Cerebellar cortex (tissue), 1 donor: Measurements from ENCODE around the gene ELOVL7.
A peak's percentile ranks its signal among the peaks of the same experiment; 100 is the strongest.
"Not testable (repeated sequence)": the region's sequence is repeated elsewhere in the genome, so short reads cannot be mapped to it uniquely, and the experiment has no call there.

ENCODE experiments used
- DNase-seq: peaks from one replicate; pipeline ENCODE4 v3.0.0-alpha.2; 2015; ENCODE audit warnings: low spot score

Gene ELOVL7

GRCh38 chr5:60795424-60795950, 48.6 kb downstream of the ELOVL7 start:
- DNase-seq: not testable (repeated sequence)

- no peak for DNase-seq
Observed at GRCh38 chr5:60794691-60795090, 49.4 kb downstream of the ELOVL7 start.

GRCh38 chr5:60792438-60792837, 51.6 kb downstream of the ELOVL7 start:
- DNase-seq: no peak

DNA sequence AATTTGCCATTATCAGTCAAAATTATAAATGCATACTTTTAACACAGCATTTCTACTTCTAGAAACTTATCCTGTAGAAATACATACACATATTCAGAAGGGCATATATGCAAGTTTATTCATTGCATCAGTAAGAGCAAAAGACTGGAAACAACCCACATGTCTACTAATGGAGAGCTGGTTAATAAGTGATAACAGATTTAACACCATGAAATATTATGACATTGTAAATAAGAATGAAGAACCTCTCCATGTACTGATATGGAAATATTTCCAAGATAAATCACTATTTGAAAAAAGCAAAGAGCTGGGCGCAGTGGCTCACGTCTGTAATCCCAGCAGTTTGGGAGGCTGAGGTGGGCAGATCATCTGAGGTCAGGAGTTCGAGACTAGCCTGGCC, 54.5 kb downstream of the ELOVL7 start:
- DNase-seq: no peak

DNA sequence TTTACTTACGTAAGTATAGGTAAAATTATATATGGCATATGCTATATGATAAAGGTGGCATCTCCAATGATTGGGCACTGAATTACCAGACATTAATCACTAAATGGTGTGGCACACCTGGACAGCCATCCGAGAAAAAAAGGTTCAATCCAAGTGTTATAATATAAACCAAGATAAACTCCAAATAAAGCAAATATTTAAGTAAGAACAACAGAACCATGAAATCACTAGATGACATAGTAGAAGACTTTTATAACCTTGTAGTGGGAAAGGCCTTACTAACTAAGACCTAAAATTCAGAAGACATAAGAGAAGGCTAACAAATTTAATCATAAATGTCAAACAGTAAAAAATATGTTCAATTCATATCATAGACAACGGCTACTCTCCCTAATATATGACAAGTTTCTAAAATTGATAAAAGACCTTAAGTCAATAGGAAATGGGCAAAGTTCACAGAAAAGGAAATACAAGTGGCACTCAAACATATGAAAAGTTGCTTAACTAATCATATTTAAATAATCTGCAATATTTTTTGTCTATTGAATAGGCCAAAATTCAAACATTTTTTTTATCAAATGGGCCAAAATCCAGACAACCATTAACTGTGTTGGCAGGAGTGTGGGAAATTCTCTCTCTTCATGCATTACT, 55.1 kb downstream of the ELOVL7 start:
- no peak for DNase-seq

- no peak for DNase-seq
Observed at GRCh38 chr5:60779466-60779865, 64.6 kb downstream of the ELOVL7 start.

GRCh38 chr5:60776343-60776742, 67.7 kb downstream of the ELOVL7 start:
- no peak for DNase-seq

- peak; percentile 17 for DNase-seq
Observed at GRCh38 chr5:60765019-60765709, 78.9 kb downstream of the ELOVL7 start.

- no peak for DNase-seq
Observed at GRCh38 chr5:60763061-60763460, 81.0 kb downstream of the ELOVL7 start.

DNA sequence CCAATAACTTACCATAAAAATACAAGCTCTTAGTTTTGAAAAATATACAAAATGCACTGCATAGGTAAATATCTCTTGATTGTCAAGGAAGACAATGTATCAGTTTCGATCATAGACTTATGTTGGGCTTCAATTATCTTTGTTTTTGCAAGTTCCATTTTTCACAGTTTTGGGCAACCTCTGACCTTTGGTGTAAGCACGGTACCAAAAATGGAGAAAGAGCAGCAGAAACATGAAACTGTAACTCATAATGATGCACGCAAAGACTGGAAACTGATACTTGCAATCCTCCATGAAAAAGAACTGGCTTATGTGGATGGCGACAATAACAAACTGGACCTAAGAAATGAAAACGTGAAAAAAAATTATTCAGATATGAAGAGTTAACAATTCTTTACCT, 89.6 kb downstream of the ELOVL7 start:
- DNase-seq: no peak

DNA sequence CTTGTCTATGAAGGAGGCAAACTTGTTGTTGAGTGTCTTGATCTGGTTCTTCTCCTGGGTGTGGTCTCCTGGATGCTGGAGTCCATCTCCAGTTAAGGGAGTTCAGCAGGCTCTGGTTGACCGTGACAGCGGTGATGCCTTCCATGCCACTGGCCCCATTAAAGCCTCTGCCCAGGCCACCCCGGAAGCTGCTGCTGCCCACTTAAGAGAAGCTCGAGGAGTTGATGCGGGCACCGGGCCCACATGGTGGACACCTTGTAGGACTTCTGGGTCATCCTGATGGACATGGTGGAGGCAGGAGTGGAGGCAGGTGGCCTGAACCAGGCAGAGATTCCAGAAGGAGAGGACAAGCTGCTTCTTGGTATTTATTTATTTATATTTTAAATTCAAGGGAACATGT, 99.4 kb downstream of the ELOVL7 start:
- no peak for DNase-seq

- DNase-seq: no peak
Observed at GRCh38 chr5:60743511-60744314, 100.4 kb downstream of the ELOVL7 start.

GRCh38 chr5:60740322-60740721, 103.7 kb downstream of the ELOVL7 start:
- DNase-seq: no peak

DNA sequence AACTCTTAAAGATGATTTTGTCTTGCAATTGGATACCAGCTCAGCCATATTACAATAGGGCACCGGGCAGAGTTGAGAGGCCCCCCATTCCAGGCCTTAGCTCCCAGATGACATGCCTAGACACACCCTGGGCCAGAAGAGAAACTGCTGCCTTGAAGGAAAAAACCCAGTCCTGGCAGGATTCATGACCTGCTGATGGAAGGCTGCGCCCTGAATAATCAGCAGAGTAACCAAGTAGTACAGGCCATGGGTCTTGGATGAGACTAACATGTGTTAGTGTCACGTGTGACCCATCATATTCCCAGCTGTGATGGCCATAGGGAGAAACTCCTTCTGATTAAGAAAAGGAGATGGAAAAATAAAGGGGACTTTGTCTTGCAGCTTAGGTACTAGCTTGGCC, 105.1 kb downstream of the ELOVL7 start:
- DNase-seq: no peak

GRCh38 chr5:60738461-60738860, 105.6 kb downstream of the ELOVL7 start:
- DNase-seq: no peak

DNA sequence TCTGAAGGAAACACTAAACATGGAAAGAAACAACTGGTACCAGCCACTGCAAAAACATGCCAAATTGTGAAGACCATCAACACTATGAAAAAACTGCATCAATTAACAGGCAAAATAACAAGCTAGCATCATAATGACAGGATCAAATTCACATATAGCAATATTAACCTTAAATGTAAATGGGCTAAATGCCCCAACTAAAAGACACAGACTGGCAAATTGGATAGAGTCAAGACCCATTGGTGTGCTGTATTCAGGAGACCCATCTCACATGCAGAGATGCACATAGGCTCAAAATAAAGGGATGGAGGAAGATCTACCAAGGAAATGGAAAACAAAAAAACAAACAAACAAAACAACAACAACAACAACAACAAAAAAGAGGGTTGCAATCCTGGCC, 113.2 kb downstream of the ELOVL7 start:
- not testable (repeated sequence) for DNase-seq

- no peak for DNase-seq
Observed at GRCh38 chr5:60727033-60727679, 116.9 kb downstream of the ELOVL7 start.

DNA sequence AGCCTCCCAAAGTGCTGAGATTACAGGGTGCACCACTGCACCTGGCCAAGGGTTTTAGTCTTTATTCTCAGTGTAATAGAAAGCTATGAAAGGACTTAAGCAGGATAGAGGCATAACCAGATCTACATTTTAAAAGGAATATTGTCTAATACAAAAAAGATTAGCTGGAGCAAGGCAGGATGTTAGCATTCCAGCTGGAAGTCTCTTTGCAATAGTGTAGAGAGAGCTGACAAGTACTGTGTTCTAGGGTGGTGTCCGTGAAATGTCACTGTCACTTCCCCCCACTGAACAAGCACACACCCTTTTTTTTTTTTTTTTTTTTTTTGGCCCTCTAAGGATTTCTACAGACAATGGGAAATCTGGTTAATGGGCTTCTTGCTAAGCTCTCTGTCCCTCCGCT, 119.9 kb downstream of the ELOVL7 start:
- no peak for DNase-seq

DNA sequence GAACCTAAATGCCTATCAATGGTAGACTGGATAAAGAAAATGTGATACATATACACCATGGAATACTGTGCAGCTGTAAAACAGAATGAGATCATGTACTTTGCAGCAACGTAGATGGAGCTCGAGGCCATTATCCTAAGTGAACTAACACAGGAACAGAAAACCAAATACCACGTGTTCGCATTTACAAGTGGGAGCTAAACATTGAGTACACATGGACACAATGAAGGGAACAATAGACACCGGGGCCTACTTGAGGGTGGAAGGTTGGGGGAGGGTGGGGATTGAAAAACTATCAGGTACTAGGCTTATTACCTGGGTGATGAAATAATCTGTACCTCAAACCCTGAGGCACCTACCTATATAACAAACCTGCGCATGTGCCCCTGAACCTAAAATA, 121.7 kb downstream of the ELOVL7 start:
- DNase-seq: no peak

DNA sequence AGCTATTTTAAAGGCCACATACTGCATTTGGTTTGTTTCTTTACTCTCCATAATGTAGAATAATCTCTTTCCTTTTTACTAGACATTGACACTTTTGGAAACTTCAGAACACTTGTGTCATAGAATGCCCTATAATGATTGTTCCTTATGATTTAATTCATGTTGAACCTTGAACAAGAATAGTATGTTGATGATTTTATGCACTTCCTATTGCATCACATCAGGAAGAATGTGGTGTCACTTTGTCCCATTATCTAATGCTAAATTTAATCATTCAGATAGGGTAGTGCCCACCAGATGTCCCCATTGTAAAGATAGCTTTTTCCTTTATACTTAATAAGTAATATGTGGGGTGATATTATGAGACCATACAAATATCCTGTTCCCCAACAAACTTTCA, 124.7 kb downstream of the ELOVL7 start:
- no peak for DNase-seq

DNA sequence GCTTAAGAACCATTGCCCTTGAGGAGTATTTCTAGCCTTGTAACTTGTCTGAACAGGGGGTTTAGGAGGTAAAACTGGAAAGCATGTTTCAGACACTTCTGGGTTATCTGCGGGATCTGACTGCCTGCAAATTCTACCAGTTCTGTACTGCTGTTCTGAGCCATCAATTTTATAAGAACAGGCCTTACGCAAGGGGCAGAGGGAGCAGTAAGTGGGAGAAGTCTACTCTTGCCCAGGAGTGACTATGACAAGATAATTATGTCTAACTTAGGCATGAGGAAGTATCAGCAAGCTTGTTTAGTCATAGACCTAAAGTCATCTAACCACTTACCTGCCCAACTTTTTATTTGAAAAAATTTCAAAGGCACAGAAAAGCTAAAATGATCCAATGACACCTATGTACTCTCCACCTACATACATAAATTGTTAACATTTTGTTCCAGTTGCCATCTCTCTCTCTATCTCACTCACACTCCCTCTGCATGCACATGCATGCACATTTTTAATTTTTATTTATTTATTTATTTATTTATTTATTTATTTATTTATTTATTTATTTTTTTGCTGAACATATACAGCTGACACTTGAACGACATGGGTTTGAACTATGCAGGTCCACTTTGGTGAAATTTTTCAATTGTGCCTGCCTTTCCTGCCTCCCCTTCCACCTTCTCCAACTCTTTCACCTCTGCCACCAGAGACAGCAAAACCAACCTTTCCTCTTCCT, 125.7 kb downstream of the ELOVL7 start:
- DNase-seq: no peak
